GOT3 (cell line): ENCODE data around the gene ROBO3.

ENCODE experiments used
- DNase-seq: peaks from one replicate; lab custom pipeline; 2025; ENCODE audit warnings: mixed read lengths; lab: John Stamatoyannopoulos, UW

ROBO3 gene

DNA sequence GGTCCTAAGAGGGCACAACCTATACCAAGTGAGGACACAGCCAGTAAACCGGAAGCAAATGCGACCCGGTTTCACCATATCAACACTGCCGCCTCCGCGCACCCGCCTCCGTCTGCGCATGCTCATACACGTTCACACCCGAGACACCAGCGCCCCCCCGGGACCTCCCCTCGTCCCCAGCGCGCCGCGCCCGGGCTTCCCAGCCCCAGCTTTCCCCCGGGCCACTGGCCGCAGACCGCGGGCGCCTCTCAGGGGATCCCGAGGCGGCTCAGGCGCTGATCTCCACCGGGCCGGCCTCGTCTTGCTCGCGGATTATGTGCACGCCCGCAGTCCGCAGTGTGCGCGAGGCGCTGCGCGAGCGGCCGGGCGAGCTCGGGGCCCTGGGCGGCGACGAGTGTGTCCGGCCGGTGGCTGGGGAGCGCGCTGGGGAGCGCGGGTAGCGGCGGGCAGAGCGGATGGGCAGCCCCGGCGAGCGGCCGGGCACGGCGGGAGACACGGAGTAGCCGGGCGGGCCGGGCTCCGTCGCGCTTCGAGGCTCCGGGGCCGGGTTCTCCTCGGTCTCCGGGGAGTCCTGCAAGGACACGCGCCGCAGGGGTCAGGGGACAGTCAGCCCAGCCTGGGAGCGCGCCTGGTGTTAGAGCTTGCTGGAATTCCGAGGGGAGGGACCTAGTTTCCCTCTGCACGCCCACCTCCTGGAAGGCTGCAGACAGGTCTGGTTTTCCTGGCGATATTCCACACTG is 55.8 kb downstream of the ROBO3 start:
- DNase-seq = no peak

GRCh38 chr11:124922831-124923230 is 57.6 kb downstream of the ROBO3 start:
- DNase-seq = no peak

DNA sequence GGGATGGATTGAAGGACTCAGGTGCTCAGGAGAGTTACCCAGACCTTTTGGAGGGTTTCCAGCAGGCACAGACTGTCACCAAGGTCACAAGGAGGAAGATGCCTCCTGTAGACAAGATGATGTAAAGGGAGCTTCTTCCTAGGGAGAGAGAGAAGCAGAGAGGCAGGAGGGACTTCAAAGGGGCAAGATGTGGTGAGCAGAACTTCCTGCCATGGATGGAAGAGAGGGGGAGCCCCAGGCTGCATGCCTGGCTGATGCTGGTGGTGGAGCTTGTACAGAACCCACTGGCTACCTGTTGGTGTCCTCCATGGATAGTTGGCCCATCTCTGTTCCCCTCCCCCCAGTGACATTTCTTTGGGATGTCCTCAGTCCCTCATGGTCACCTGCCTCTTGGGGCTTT is 58.1 kb downstream of the ROBO3 start:
- DNase-seq = no peak

DNA sequence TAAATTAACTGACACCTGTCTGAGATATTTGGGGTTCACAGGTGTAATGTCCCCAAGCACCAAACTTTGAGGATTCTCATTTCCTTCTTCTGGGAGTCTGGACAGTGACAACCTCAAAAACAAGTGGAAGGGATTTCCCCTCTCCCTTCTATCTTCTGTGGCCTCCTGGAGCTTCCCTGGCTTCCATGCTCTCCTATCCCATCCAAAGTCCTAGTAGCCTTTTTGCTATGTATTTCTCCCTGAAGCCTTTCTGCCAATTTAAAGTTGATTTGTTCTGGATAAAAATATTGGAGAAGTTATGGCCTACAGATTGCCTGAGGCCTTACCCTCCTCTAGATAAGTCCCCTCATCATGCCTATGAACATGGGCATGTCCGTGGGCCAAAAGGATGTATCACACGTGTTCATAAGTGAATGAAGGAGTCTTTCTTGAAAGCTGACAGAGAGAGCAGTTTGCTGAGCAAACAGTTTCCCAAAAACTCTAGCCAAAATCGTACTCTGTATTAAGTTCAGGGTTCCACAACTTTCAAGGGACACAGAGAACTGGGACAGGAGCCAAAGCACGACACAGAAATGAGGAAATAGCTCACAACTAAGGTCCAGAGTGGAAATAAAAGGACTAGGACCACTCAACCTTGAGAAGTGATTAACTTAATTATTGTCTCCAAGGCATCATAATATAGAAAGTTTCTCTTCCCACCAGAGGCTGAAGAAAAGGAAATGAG is 63.9 kb downstream of the ROBO3 start:
- no peak for DNase-seq

- no peak for DNase-seq
These were observed 65.6 kb downstream of the ROBO3 start for GRCh38 chr11:124930799-124931198.
